ENCODE measurements around the gene ANKRD44.

The ANKRD44 gene

DNA sequence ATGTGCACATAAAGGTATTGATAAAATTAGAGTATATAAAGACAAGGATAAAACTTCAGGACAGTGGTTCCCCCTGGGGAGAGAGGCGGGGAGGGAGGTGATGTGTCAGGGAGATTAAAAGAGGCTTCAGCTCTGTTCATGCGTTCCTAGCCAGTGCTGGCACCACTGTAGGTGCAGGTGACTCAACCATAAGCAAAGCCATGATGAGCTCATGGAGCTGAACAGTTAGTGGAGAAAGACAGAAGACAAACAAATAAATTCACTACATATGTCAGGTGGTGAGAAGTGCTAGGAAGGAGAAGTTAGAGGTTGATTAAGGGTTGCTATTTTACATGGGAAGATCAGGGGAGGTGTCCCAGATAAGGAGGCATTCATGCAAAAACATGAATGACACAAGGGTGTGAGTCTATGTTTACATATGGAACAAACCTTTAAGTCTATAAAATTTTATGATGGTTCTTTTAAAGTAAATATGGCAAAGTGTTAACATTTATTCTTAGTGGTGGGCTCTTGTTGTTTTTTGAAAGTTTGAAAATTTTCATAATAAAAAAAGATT, 136.0 kb downstream of the ANKRD44 start:
- Histone ChIP-seq H3K27me3 (ENCODE audit: control insufficient read depth, insufficient read depth, low read length) (no peaks in the 10 kb centered on the region), H3K4me1 (ENCODE audit: control insufficient read depth, insufficient read depth, low read length) (no peaks in the 10 kb centered on the region), H3K36me3 (ENCODE audit: control insufficient read depth, insufficient read depth, low read length) (no peaks in the 10 kb centered on the region), H3K9me3 (ENCODE audit: control insufficient read depth, insufficient read depth, low read depth, low read length) (no peaks in the 10 kb centered on the region), H3K27ac (ENCODE audit: low read depth, low read length) (no peak overlapping the region), H3K4me3 (ENCODE audit: low read depth, low read length) (no peak overlapping the region), H3K9ac (ENCODE audit: low read length) (no peak overlapping the region)

DNA sequence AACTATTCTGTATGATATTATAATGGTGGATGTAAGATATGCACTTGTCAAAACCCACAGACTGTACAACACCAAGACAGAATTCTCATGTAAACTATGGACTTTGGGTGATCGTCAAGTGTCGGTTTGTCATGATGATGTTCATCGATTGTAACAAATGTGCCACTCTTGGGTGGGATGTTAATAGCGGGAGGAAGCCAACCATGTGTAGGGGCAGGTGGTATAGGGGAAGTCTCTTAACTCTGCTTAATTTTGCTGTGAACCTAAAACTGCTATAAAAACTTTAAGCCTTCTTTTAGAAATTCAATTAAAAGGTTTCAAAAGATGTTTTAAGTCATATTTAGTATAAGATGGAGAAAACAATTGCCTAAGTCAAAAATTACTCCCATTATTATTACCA, 139.0 kb downstream of the ANKRD44 start:
- no peaks in the 10 kb centered on the region for H3K36me3 ChIP-seq (ENCODE audit: control insufficient read depth, insufficient read depth, low read length)
- H3K27ac ChIP-seq (ENCODE audit: low read depth, low read length), result no peak overlapping the region
- H3K9me3 ChIP-seq (ENCODE audit: control insufficient read depth, insufficient read depth, low read depth, low read length), result no peaks in the 10 kb centered on the region
- no peak overlapping the region for H3K4me3 ChIP-seq (ENCODE audit: low read depth, low read length)
- no peaks in the 10 kb centered on the region for H3K4me1 ChIP-seq (ENCODE audit: control insufficient read depth, insufficient read depth, low read length)
- H3K27me3 ChIP-seq (ENCODE audit: control insufficient read depth, insufficient read depth, low read length), result no peaks in the 10 kb centered on the region
- no peak overlapping the region for H3K9ac ChIP-seq (ENCODE audit: low read length)

DNA sequence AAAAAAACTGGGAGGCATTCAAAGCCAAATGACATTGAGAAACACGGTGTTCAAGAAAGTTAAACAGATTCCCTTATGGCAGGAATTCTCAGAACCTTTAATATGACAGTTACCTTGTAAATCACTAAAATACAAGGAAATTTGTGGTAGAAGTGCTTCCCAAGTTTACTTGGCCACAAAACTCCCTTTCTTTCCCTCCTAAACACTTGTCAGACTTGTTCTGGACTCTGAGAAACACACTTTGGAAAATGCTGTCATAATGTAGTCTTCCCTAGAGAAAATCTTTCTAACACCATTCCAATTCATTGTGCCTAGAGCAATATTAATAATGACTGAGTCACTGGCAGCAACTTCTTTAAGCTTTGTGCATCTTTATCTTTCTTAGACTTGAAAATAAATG, 140.4 kb downstream of the ANKRD44 start:
- H3K9me3 ChIP-seq (ENCODE audit: control insufficient read depth, insufficient read depth, low read depth, low read length), result no peaks in the 10 kb centered on the region
- no peaks in the 10 kb centered on the region for H3K36me3 ChIP-seq (ENCODE audit: control insufficient read depth, insufficient read depth, low read length)
- H3K4me1 ChIP-seq (ENCODE audit: control insufficient read depth, insufficient read depth, low read length), result no peaks in the 10 kb centered on the region
- H3K27ac ChIP-seq (ENCODE audit: low read depth, low read length), result no peak overlapping the region
- H3K4me3 ChIP-seq (ENCODE audit: low read depth, low read length), result no peak overlapping the region
- H3K27me3 ChIP-seq (ENCODE audit: control insufficient read depth, insufficient read depth, low read length), result no peaks in the 10 kb centered on the region
- H3K9ac ChIP-seq (ENCODE audit: low read length), result no peak overlapping the region

DNA sequence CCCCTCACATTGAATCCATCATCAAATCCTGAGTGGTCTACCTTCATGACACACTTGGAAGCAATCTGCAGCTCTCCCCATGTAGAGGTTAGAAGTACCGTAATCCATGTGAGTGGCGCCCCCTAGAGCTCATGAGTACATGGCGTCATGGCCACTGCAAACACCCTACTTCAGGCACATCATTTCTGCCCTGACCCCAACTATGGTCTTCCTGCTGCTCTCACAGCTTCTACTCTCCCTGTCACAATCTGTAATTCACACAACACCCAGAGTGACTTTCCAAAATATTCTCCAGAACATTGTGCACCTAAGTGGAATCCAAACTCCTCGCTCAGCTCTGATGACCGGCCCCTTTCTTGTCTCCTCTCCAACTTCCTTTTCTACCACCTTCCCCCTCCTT, 141.9 kb downstream of the ANKRD44 start:
- Histone ChIP-seq H3K9me3 (ENCODE audit: control insufficient read depth, insufficient read depth, low read depth, low read length) (no peaks in the 10 kb centered on the region), H3K4me3 (ENCODE audit: low read depth, low read length) (no peak overlapping the region), H3K36me3 (ENCODE audit: control insufficient read depth, insufficient read depth, low read length) (no peaks in the 10 kb centered on the region), H3K27ac (ENCODE audit: low read depth, low read length) (no peak overlapping the region), H3K9ac (ENCODE audit: low read length) (no peak overlapping the region), H3K27me3 (ENCODE audit: control insufficient read depth, insufficient read depth, low read length) (no peaks in the 10 kb centered on the region), H3K4me1 (ENCODE audit: control insufficient read depth, insufficient read depth, low read length) (peaks cover 9% of the 10 kb centered on the region; the same call in 1 of the 2 replicates)

DNA sequence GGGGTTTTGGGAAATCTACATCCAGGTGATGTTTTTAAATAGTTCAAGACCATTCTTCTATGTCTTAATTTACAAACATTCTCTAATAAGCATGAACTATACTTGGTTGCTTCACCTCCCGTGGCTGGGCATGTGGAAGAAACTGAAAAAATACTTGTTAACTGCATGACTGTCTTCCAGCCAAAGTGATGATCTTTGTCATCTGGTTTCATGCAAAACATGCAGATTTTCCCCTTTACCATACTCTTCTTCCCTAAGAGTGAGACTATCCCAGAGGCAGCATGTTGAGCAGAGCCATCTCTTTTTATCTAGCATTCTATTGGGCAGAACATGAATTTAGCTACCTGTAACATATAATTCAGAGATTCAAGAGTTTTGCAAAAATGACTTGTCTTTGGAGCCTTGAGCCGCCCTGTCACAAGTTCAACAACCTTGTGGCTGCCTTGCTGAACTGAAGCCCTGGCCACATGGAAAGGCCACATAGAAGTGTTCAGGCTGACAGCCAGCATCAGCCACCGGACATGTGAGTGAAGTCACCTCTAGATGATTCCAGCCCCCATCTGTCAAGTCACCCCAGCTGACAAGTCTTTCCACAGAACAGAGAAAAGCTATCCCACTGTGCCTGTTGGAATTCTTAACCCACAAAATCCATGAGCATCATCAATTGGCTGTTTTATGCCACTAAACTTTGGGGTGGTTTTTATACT, 142.8 kb downstream of the ANKRD44 start:
- Histone ChIP-seq H3K4me1 (ENCODE audit: control insufficient read depth, insufficient read depth, low read length) (peaks cover 9% of the 10 kb centered on the region; the same call in 1 of the 2 replicates), H3K9ac (ENCODE audit: low read length) (no peak overlapping the region), H3K9me3 (ENCODE audit: control insufficient read depth, insufficient read depth, low read depth, low read length) (no peaks in the 10 kb centered on the region), H3K27me3 (ENCODE audit: control insufficient read depth, insufficient read depth, low read length) (no peaks in the 10 kb centered on the region), H3K36me3 (ENCODE audit: control insufficient read depth, insufficient read depth, low read length) (no peaks in the 10 kb centered on the region), H3K4me3 (ENCODE audit: low read depth, low read length) (no peak overlapping the region), H3K27ac (ENCODE audit: low read depth, low read length) (no peak overlapping the region)

DNA sequence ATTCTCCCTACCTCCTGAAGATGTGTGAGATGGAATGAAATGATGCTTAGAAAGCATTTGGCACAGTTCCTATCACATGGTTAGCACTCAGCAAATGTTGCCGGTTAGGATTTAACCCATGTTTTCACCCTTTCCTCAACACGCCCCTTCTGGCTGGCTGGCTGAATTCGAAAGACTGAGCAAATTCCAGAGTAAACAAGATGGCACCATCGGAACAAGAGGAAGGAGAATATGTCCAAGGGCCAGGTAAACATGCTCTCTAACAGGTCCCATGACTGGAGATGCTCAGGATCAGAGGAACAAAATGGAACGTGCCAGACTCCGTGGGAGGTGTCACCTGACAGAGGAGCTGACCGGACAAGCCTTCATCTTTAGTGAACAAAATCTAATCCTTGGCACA, 145.6 kb downstream of the ANKRD44 start:
- no peaks in the 10 kb centered on the region for H3K27me3 ChIP-seq (ENCODE audit: control insufficient read depth, insufficient read depth, low read length)
- H3K4me3 ChIP-seq (ENCODE audit: low read depth, low read length), result no peak overlapping the region
- H3K9ac ChIP-seq (ENCODE audit: low read length), result no peak overlapping the region
- no peaks in the 10 kb centered on the region for H3K9me3 ChIP-seq (ENCODE audit: control insufficient read depth, insufficient read depth, low read depth, low read length)
- H3K36me3 ChIP-seq (ENCODE audit: control insufficient read depth, insufficient read depth, low read length), result no peaks in the 10 kb centered on the region
- H3K27ac ChIP-seq (ENCODE audit: low read depth, low read length), result no peak overlapping the region
- peaks cover 9% of the 10 kb centered on the region; the same call in 1 of the 2 replicates for H3K4me1 ChIP-seq (ENCODE audit: control insufficient read depth, insufficient read depth, low read length)

DNA sequence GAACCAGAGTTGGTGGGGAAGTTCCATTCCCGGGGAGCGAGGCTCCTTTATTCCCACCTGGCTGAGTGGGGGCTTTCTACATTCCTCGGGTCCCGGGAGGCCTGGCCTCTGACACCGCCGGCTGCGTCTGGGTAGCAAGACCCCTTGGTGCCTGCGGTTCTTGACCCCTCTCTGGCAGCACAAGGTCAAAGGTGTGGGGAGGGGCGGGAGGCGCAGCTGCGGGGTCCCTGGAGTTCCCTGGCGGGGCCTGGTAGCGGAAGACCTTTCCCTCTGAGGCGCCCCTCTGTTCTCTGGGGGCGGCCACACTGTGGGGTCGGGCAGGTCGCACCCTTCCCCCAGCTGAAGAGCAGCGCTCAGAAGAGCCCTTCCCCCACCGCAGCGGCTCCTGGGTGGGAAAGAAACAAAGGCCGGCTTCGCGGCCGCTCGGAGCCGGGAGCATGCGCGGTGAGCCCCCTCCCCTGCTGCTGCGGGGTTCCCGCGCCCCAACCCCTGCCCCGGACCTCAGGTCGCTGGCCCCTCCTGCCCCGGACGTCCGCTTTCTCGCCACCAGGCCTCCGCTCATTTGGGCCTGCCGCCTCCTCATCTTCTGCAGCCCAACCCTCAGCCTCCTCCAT, 146.3 kb downstream of the ANKRD44 start:
- H3K9me3 ChIP-seq (ENCODE audit: control insufficient read depth, insufficient read depth, low read depth, low read length), result no peaks in the 10 kb centered on the region
- H3K27me3 ChIP-seq (ENCODE audit: control insufficient read depth, insufficient read depth, low read length), result no peaks in the 10 kb centered on the region
- H3K9ac ChIP-seq (ENCODE audit: low read length), result no peak overlapping the region

DNA sequence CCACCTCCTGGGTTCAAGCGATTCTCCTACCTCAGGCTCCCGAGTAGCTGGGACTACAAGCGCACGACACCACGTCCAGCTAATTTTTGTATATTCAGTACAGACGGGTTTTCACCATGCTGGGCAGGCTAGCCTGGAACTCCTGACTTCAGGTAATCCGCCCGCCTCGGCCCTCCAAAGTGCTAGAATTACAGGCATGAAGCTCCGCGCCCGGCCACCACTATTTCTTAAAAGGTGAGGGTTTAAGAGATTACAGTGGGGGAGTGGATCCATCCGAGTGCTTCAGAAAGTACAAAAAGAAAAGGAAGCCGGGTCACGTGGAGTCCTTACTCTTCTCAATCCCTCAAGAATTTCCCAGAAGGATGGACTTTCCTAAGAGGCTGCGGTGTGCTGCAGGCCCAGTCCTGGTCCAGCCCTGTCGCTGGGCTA, 146.9 kb downstream of the ANKRD44 start:
- Histone ChIP-seq H3K27me3 (ENCODE audit: control insufficient read depth, insufficient read depth, low read length) (no peaks in the 10 kb centered on the region), H3K9me3 (ENCODE audit: control insufficient read depth, insufficient read depth, low read depth, low read length) (no peaks in the 10 kb centered on the region), H3K9ac (ENCODE audit: low read length) (no peak overlapping the region), H3K27ac (ENCODE audit: low read depth, low read length) (no peak overlapping the region), H3K4me1 (ENCODE audit: control insufficient read depth, insufficient read depth, low read length) (peaks cover 9% of the 10 kb centered on the region; the same call in 1 of the 2 replicates), H3K4me3 (ENCODE audit: low read depth, low read length) (no peak overlapping the region), H3K36me3 (ENCODE audit: control insufficient read depth, insufficient read depth, low read length) (no peaks in the 10 kb centered on the region)

More for the DNA sequence above, 146.3 kb downstream of the ANKRD44 start:
- Histone ChIP-seq H3K27ac (ENCODE audit: low read depth, low read length) (no peak overlapping the region), H3K36me3 (ENCODE audit: control insufficient read depth, insufficient read depth, low read length) (no peaks in the 10 kb centered on the region), H3K4me1 (ENCODE audit: control insufficient read depth, insufficient read depth, low read length) (peaks cover 9% of the 10 kb centered on the region; the same call in 1 of the 2 replicates), H3K4me3 (ENCODE audit: low read depth, low read length) (peak overlapping the region; percentile 14; the same call in 1 of the 2 replicates)

DNA sequence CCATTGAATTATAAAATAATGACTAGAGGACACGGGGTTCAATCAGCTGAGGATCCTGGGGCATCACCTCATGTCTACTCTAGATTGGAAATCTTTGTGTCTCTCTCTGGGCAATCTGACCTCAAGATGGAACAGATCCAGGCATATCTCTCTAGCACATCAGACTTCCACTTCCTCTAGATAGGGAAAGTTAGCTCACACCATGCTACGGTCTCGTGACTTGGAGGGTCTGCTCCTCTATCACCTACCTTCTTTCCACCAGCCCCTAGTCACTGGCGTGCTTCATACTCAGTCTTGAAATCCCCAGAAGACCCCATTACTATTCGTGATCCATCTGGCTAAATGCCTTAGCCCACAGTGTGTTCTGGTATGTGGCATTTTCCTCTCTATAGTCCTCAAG, 148.8 kb downstream of the ANKRD44 start:
- Histone ChIP-seq H3K4me1 (ENCODE audit: control insufficient read depth, insufficient read depth, low read length) (peaks cover 9% of the 10 kb centered on the region; the same call in 1 of the 2 replicates), H3K9ac (ENCODE audit: low read length) (no peak overlapping the region), H3K36me3 (ENCODE audit: control insufficient read depth, insufficient read depth, low read length) (no peaks in the 10 kb centered on the region), H3K27me3 (ENCODE audit: control insufficient read depth, insufficient read depth, low read length) (no peaks in the 10 kb centered on the region), H3K27ac (ENCODE audit: low read depth, low read length) (no peak overlapping the region), H3K4me3 (ENCODE audit: low read depth, low read length) (no peak overlapping the region), H3K9me3 (ENCODE audit: control insufficient read depth, insufficient read depth, low read depth, low read length) (no peaks in the 10 kb centered on the region)

DNA sequence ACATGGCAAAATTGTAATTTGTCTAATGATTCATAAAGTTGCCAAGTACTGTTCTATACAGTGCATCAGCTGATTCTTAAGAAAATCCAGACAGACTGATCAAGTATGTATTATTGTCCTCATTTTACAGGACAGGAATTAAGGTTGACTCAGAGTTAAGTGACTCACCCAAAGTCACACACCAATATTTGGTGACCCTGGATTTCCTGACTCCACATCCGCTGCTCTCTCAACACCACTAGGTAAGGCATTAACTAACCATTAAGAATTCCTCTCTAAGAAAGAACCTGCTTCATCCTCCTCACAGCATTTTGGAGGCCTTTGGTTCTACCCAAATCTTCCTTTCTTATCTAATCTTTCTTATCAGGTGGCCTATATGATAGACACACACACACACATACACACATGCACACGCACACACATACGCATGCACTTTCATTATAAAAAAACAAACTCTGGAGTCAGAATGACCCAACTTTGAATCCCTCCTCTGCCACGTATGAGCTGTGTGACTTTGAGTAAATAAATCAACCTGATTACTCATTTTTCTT, 150.8 kb downstream of the ANKRD44 start:
- Histone ChIP-seq H3K9ac (ENCODE audit: low read length) (no peak overlapping the region), H3K27me3 (ENCODE audit: control insufficient read depth, insufficient read depth, low read length) (no peaks in the 10 kb centered on the region), H3K9me3 (ENCODE audit: control insufficient read depth, insufficient read depth, low read depth, low read length) (no peaks in the 10 kb centered on the region; the same call in 1 of the 2 replicates), H3K36me3 (ENCODE audit: control insufficient read depth, insufficient read depth, low read length) (no peaks in the 10 kb centered on the region), H3K4me3 (ENCODE audit: low read depth, low read length) (no peak overlapping the region), H3K4me1 (ENCODE audit: control insufficient read depth, insufficient read depth, low read length) (peaks cover 8% of the 10 kb centered on the region; the same call in 1 of the 2 replicates), H3K27ac (ENCODE audit: low read depth, low read length) (no peak overlapping the region)

Data from HUES6 (cell line).